Caki2 (cell line): Measurements from ENCODE around the gene MCF2L2. TPM values are rescaled to one million over a fixed set of nuclear protein-coding genes. Genes with fewer than 3 reads are reported as not detected.

Source experiments
- DNase-seq: peaks from one replicate; pipeline ENCODE4 v3.0.0-alpha.2; 2015; ENCODE audit warnings: low read depth
- in situ Hi-C: cut with HindIII; loops from 2 replicates; pipeline ENCODE4 v1.10.0; 2016; ENCODE audit warnings: low sequenced_read_pairs, low pct_unique_long_range_greater_than_20kb, mixed read lengths
- total RNA-seq: library from RNA; depleted of rRNA; stranded (reverse); fragments of >200 nt; shearing (Covaris generic); gene quantifications from 2 replicates; pipeline ENCODE4 v1.2.3, GENCODE V29; 2014; ENCODE audit warnings: low replicate concordance

Gene MCF2L2
- total RNA-seq, 1 experiment from 2014 or later: 0.91 TPM

DNA sequence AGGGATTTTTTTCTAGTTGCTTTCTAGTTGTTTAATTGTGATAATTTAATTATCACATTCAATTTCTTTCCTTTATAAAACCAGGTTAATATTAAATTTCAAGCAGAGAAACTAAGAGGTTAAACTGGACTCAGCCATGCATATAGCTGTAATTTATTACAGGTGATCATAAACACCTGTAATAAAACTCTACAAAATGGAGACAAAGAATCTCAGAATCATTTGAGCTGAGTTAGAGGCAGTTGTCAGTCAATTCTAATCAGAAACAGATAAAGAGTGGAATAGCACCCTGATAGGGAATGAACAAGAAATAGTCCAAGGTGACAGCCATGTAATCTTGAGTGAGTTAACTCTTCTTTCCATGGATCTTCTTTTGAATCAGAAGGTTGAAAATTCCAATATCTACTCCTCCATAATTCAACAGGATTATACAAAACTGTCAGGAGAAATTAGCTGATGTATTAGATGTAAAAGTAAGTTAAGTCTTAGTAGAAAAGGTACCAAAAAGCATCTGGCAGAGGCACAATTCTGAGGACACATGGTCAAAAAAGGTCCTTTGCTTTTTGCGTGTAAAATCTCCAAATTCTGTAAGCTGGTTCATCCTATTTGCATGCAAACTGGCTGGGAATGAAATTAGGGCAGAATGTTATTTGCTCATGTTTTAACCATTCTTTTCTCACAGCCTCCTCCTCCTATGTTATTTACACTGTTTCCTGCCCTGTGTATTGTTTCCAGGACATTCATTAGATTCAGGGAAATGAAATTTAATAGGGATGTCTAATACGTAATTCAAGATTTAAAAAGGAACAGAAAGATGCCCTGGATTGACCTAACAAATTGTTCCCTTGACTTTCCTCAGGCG, 214.8 kb downstream of the MCF2L2 start:
- in situ Hi-C loops: no loop called here
- no peak for DNase-seq

DNA sequence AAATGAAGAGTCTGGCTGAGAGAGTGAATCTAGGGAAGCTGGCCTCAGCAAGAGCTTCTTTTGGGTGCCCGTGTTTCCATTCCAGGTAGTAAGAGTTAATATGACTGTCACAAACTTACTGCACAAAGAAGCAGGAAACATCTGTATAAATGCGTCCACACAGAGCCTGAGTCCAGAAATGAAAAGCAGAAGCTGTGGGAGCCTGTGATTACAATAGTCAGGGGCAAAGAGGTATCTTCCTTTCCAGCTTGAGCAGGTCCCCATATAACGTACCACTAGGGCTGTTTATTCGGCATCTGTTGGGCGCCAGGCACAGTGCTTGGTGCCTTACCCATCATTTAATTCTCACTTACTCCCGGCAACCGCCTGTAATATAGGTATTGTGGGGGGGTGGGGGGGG, 215.9 kb downstream of the MCF2L2 start:
- in situ Hi-C loops: no loop called here
- DNase-seq: no peak

DNA sequence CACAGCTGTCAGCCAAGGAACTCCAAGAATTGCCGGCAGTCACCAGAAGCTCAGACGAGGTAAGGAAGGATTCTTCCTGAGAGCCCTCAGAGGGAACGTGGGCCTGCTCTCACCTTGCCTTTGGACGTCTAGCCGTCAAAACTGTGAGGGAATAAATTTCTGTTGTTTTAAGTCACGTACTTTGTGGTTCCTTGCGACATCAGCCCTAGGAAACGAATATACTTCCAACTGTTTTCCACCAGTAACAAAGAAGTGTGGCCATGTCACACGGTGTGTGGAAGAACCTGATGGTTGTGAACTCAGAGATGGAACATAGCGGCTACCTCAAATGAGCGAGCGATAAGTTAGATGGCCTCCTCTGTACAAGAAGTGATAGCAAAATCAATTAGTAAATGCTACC, 216.3 kb downstream of the MCF2L2 start:
- DNase-seq: no peak
- in situ Hi-C loops: no loop called here

GRCh38 chr3:183211352-183211751, 217.1 kb downstream of the MCF2L2 start:
- in situ Hi-C loops: no loop called here
- no peak for DNase-seq

DNA sequence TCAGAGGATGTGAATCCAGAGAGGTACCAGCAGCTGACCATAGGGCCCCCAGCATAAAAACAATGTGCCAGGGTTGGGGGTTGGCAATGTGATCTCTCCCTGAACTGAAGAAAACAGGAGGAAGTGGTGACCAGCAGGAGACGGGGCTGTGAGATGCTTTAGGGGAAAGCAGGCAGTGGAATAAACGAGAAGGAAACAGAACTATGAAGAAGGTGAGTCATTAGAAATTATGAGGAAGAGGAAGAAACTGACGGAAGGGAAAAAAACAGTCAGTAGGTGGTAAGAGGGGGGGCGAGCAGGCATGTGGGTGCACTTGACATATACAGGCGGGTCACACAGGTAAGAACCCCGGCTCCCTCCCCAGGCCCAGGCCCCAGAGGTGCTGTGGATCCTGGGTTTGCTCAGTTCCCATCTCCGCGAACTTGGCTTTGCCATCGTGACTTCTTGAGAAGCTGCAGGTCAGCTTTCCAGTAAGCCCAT, 217.5 kb downstream of the MCF2L2 start:
- in situ Hi-C loops: no loop called here
- no peak for DNase-seq

GRCh38 chr3:183210341-183210740, 218.1 kb downstream of the MCF2L2 start:
- in situ Hi-C loops: no loop called here
- DNase-seq: no peak

GRCh38 chr3:183208800-183209199, 219.6 kb downstream of the MCF2L2 start:
- in situ Hi-C loops: no loop called here
- no peak for DNase-seq

- in situ Hi-C loops: no loop called here
- no peak for DNase-seq
These were observed 220.2 kb downstream of the MCF2L2 start for GRCh38 chr3:183208260-183208659.

DNA sequence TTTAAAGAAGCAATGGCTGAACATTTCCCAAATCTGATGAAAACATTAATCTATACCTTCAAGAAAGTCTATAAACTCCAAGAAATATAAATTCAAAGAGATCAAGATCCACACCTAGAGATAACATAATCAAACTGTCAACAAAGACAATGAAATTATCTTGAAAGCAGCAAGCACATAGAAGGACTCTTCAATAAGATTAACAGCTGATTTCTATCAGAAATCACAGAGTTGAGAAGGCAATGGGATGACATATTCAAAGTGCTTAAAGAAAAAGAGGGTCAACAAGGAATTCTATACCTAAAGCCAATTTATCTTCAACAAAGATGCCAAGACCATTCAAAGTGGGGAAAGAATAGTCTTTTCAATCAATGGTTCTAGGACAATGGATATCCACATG, 224.7 kb downstream of the MCF2L2 start:
- no peak for DNase-seq
- in situ Hi-C loops: no loop called here

DNA sequence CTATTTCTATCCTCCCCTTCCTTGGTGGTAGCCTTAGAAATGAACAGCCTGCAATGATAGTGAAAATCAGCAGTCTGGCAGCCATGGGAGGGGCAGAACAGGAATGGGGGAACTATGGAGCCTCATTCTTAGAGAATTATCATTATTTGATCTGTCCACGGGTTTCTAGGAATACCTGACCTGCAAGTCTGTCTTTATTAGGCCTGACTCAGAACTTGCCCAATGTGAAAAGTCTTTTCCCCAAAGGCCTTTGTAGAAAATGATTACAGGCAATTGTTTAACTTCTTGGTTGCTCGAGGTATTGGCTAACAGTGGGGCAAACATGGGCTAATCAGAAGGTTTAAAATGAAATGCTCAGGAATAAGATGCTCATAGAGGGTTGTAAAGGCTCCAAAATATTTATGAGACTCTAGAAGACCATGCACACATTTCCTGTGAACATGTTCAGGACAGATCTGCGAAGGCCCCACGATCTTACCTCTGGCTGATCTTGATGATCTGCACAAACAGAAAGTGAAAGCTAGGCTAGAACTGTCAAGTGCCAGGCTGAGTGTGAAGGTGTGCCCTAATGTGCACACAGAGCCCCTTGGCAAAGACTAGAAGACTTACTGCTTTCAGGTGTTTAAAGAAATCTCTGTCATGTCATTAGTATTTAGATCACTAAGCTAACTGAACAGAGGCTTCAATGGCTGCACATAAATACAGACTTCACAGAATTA, 226.3 kb downstream of the MCF2L2 start:
- in situ Hi-C loops: no loop called here
- no peak for DNase-seq

GRCh38 chr3:183198939-183199338, 229.5 kb downstream of the MCF2L2 start:
- in situ Hi-C loops: no loop called here
- DNase-seq: no peak

- in situ Hi-C loops: no loop called here
- DNase-seq: no peak
These were observed 230.7 kb downstream of the MCF2L2 start for GRCh38 chr3:183197734-183198133.

DNA sequence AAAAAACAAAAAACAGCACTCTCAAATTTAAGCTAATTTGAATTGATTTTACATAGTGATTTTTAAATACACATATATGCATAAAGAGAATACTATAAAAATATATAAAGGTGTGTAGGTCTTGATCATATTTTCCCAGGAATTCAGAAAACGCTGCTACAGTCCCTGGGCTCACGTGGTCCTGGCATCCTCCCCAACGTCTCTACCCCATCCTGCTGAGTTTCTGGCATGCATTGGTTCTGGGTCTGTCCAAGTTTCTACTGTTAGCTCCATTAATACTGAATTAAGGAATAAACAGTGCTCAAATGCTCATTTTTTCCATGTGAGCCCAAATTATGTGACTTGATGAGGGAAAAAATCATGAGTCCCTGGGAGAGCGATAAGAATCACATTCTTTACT, 233.2 kb downstream of the MCF2L2 start:
- DNase-seq: no peak
- in situ Hi-C loops: no loop called here

DNA sequence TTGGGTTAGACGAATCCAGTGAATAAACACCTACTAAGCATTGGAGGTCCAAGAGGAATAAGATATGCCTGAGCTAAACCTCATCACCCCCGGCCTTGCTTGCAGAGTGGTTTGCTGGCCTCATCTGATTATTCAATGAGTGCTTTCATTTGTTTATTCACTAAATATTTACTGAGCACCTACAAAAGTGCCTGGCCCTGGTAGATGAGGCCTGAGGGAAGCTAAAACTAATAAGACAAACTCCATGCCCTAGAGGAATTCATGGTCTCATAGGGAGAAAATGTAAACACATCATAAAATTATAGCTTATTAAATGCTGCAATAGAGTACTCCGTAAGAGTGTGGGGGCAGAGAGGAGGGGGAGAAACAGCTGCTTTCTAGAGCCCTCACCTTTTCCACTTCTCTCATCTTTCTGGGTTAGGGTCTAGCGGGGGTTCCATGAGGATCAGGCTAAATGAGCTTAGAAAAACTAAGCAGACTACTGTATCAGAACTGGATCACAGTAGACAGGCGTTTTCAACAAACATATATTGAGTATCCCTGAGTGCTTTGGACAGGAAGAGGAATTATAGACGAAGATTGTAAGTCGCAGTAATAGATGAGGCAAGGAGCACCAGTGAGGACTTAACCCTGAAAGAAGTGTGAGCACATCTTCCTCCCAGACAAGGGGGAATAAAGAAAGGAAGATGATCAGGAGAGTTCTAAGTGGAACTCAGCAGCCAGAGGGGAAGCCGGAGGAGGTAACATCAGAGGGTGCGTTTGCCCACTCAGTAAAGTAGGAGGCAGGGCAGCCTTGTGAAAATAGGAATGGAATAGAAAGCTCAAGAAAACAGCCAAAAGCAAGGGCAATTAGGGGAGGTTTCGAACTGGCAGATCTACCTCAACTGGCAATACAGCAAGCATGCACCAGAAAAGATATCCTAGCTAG, 234.4 kb downstream of the MCF2L2 start:
- DNase-seq: no peak
- in situ Hi-C loops: no loop called here

- in situ Hi-C loops: no loop called here
These were observed 235.6 kb downstream of the MCF2L2 start for GRCh38 chr3:183192650-183193300.

GRCh38 chr3:183189641-183190040, 238.8 kb downstream of the MCF2L2 start:
- no peak for DNase-seq

More at GRCh38 chr3:183192650-183193300, 235.6 kb downstream of the MCF2L2 start:
- DNase-seq: no peak

GRCh38 chr3:183188895-183189462, 239.4 kb downstream of the MCF2L2 start:
- in situ Hi-C loops: no loop called here
- no peak for DNase-seq

More at GRCh38 chr3:183189641-183190040, 238.8 kb downstream of the MCF2L2 start:
- in situ Hi-C loops: no loop called here

GRCh38 chr3:183185696-183186095, 242.7 kb downstream of the MCF2L2 start:
- in situ Hi-C loops: no loop called here
- peak; percentile 52 for DNase-seq
